GM18909 (cell line): ENCODE results near the gene CDH26.

Experiments used
- ATAC-seq: cut with Tn5 transposase; IDR thresholded peaks from one replicate; pipeline ENCODE4 v1.9.1; 2021; ENCODE audit warnings: mild to moderate bottlenecking; ENCODE audit not compliant: unreplicated experiment, poor library complexity

Gene CDH26

DNA sequence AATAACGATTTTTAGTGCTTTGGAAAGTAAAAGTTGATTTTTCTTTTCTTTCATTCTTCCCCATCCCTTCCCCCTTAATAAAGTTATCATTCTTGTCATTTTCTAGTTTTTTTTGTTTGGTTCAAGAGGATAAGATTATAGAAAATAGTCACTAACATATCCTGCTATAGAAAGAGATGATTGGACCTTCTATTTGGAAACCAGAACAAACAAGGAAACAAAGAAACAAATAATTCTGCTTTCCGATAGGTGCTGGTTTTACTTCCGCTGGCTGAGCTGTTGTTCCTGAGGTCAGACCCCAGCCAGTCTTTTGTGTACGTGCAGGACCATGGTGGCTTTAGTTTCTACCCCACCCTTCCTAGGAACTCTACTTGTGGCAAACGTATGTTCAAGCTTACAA is at the start of gene CDH26:
Gene CDH26 (plus strand): TSS at position 301 of the 400 bp plus-strand sequence. CDS start 304 bp downstream, outside the sequence.
- ATAC-seq: no peak

DNA sequence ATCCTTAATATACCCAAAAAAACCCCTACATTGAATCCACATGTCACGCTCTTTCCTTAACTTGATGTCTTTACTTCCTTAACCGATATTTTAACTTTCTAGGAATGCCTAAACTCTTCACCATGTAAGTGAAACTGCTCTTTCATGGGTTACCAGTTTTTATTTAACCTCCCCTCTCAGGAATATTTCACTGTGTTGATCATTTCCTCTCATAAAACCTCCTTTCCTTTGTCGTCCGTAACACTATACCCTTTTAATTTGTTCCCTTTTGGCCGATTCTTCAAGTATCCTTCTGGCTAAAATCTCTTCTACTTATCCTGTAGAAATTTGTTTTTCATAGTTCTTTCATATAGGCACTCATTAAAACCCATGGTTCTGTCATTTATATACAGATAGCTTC is 49.4 kb upstream of the CDH26 start:
- ATAC-seq: no peak

DNA sequence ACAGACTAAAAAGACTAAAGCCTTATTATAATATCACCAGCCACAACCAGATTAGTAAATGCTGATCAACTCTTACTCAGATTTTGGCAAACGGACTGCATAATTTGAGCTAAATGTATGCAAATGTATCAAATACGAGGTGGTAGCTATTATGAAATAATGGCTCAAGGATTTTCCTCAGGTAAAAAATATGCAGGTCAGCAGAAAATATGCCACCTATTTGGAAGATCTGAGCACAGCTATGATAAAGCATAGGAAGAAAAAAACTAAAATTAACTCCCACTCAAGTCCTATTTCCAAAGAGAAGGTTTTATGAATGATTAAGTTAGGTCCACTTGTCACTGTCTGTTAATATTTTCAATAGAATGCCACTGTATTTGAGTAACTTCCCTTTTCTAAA is 47.2 kb upstream of the CDH26 start:
- ATAC-seq: no peak

DNA sequence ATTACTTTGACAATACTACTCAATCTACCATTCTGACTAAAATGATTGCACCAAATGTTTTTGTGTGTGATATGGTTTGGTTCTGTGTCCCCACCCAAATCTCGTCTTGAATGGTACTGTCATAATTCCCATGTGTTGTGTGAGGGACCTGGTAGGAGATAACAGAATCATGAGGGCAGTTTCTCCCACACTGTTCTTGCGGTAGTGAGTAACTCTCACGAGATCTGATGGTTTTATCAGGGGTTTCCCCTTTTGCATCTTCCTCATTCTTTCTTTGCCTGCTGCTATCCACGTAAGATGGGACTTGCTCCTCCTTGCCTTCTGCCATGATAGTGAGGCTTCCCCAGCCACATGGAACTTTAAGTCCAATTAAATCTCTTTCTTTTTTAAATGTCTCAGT is 45.6 kb upstream of the CDH26 start:
- no peak for ATAC-seq

DNA sequence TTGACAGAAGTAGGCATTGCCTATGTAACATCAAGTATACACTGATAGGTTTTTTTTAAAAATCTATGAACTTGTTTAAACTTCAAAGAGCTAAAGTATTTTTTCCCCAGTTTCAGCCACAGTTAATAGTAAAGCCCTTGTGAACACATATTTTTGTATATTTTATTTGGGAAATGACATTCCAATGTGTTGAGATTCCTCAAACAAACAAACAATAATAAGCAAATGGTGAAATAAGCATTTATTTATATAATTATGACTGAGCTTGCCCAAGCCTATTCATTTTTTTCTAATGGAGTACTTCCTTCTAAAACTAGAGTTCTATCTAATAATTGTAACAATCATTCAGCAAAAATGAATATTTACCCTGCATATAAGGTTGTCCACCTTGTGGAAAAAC is 37.3 kb upstream of the CDH26 start:
- no peak for ATAC-seq

DNA sequence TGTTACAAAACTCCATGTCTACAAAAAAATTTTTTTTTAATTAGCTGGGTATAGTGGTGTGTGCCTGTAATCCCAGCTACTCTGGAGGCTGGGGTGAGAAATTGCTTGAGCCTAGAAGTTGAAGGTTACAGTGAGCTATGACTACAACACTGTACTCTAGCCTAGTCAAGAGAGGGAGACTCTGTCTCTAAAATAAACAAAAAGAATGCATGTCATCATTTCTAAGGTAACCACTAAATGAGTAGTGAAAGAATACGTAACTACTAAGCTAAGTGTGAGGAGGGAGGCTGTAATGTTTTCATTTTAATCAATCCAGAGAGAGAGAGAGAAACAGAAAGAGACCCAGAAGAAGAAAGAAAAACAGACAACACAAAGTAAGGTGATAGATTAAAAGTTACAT is 34.7 kb upstream of the CDH26 start:
- ATAC-seq: no peak

DNA sequence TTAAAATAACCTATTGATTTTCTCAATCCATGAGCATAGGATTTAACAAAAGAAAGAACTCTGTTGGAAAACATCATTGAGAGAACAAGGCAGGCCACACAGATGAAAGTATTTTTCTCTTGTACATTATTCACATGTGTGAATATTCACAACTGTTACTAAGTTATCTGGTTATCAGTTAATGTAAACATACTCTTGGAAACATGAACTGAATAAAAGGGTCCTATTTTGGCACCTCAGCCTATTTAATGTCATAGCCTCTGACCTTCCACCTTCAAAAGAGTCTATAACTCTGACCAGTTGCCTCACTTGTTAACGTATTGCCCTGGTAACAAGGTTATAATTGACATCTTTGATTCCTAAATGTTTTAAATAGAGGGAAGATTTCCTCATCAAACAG is 32.9 kb upstream of the CDH26 start:
- no peak for ATAC-seq

DNA sequence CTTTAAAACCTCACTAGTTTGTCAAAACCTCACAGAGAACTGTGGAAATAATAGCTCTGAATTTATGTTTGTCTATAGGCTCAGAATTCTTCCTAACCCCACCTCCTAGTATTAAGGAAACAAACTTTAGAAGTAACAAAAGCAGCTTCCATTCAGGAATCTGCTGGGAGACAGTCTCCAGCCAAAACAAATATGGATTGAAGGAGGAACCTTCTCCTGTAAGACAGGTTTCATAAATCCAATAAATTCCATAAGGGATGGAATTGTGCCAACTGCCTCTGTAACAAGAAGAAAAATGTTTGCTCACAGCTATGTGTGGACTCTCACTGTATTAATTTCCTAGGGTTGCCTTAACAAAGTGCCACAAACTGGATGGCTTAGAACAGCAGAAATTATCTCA is 32.3 kb upstream of the CDH26 start:
- ATAC-seq: no peak

DNA sequence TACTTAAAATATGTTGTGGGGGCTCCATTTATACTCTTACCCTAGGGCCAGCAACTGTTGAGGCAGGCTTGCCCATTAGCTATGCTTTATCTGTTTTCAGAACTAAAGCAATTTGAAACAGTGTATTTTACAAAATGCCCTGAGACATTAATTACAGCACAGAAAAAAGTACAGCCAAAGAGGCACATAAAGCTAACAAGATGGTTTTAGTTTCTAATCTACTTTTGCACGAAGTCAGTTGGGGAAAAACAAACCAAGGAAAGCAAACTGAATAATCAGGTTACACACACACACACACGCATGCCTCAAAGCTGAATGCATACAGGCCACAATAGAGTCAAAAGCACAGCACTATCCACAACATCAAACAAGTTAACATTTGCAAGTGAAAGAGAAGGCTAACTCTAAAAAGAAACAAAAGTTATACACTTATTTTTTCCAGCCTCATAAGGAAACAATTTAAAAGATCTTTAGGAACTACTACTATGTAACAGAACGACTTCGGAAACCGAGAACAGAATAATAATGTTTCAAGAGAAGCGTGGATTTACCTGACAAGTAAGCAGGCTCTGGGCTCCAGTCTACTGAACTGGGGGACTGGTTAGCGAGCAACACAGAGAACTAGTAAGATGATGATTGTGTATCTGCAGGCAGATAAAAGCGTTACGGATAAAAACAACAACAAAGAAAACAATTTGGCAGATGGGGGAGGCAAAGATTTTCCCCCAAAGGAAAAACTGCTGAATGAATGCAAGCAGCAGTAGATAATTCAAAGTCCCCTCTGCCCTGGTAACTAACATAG is 26.5 kb upstream of the CDH26 start:
- no peak for ATAC-seq

DNA sequence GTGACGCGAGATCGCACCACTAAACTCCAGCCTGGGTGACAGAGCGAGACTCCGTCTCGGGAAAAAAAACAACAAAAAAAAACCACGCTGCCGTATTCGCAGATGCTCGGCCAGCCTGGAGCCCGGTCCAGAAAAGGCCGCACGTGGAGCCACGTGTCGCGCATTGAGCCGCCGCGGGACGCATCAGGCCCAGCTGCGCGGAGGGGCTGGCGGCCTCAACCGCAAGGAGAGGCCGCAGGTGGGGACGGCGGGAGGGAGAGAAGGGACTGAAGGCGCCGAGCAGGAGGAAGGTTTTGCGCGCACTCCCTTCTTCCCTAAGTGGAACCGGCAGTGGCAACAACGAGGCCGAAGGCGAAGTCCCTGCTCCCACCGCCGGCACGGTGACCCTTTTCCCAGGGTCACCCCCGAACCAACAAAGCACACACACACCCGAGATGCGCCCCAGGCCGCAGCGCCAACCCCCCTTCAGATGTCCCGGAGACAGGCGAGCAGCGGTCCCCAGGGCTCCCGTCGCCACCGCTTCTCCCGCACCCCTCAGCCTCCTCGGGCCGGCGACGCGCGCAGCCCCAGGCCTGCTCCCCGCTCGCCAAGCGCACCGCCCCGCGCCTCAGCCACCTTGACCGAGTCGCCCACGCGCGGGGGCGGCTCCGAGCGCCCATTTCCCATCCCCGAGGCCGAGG is 25.5 kb upstream of the CDH26 start:
- no peak for ATAC-seq

DNA sequence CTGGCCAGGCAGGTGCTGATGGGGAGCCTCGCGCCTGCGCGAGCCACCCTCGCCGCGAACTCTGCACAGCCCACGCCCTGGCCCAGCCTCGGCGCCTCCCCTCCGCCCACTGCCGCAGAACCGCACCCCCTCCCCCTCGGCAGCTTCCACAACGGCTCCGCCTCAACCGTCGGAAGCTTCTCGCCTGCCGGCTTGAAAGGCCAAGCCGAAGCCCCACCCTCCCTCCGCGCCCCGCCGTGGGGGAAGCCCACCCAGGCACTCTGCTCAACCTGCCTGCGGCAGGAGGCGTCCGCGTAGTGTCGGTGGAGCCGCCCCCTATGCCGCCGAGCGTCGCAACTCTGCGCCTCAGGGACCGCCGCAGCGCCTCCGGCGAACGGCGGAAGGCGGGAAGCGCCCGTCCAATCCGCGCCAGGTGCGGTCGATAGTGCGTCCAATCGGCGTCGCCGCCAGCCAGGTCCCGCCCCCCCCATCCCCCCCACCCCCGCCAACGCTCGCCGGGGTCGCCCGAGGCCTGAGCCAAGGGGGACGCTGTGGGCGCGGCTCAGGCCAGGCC is 24.9 kb upstream of the CDH26 start, which contains the start of gene SYCP2:
Gene SYCP2 (minus strand): TSS at position 342 of the 553 bp plus-strand sequence. CDS start 11,224 bp downstream, outside the sequence.
- peak; percentile 33 for ATAC-seq

DNA sequence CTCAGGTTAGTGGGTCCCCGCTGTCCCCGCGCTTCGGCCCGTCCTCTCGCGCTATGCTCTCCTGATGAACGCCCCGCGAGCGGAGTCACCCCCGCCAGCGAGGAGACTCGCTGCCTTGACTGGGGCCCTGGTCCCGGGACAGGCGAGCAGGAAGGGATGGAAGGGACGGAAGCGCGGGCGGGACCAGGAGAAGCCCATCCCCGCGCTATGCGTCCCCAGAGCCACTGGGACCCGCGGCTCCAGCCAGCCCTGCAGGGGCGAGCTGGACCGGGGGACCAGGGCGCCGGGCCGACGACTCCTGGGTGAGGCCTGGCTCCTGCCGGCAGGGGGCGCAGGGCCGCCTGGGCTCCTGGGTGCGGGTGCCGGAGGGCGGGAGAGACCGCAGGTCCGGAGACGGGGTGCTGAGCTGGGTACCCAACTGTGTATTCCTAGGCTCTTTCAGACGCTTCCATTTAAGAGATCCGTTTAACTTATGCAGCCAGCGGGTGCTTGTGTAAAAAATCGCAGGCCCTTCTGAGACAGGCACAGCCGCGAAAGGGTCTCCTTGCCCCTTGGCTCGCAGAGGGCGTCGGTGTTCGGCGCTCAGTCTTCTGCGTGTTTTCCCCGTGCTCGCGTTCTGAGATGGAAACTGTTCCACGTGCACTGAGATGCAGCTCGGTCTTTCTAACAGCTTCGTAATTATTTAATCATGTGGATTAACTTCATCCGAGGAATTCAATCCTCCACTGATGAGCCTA is 24.2 kb upstream of the CDH26 start:
- ATAC-seq: peak; percentile 85

DNA sequence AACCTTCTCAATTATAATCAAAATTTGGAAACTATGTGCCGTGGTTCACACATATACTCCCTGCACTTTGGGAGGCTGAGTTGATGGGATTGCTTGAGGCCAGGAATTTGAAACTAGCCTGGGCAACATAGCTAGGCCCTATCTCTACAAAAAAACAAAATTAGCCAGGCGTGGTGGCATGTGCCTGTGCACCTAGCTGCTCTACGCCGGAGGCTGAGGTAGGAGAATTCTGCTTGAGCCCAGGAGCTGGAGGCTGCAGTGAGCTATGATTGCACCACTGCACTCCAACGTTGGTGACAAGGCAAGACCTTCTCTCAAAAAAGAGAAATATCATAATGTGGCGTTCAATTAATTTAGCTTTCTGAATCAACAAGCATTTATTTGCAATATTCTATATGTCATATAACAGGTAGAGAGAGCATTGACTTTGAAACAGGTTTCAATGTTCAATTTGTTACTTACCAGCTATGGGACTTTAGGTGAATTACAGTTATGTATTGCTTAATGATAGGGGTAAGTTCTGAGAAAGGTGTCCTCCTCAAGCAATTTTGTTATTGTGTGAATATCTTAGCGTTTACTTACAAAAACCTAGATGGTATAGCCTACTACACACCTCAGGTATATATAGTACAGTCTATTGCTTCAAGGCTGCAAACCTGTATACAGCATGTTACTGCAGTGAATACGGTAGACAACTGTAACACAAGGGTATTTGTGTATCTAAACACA is 22.6 kb upstream of the CDH26 start:
- ATAC-seq: no peak

DNA sequence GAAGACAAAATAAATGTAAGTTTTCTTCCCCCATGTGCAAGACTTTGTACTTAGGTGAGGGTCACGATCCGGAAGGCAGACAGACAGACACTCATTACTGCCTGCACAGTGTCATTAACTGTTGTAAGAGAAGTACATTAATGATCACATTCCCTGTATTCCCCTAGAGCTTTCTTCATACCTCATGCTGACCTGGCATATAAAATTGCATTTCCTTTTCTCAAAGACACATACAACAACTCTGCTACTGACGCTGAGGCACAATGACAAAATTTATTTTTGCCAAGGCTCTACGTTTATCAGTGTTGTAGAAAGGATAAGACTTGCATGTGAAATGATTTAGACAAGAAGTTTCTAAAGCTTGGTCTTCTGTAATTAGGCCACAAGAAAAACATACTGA is 21.8 kb upstream of the CDH26 start:
- ATAC-seq: no peak

DNA sequence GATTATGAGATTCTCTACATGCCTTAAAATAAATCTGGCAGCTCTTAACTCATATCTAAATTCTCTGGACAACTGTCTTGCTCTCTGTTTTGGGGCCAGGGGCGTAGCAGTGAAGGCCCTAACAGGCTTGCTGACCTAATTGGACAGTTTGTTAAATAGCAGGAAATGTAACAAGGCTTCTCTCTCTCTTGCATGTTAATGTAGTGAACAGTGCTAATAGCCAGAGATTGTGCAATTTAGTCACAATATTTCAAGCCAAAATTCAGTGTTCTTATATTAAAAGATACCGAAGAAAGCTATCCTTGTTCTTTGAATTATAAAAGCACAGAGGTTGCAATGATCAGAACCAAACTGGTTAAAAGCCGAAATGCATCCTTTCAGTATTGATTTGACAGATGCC is 21.1 kb upstream of the CDH26 start:
- no peak for ATAC-seq

DNA sequence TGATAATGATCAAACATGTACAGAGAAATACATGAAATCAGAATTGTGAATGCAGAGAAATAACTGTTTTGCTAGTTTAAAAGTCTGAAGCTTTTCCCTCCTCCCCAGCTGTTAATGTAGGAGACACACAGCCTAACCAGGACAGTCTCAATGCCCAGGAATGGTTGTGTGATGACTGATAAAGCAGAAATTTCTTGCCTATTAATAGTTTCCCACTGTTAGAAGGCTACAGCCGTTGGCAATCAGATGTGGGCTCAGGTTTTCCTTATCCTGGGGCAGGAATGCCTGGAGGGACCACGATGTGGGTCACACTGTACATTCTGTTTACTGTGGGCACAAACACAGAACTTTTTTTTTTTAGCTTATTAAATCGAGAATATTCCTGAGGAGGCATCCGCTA is 20.0 kb upstream of the CDH26 start:
- no peak for ATAC-seq

DNA sequence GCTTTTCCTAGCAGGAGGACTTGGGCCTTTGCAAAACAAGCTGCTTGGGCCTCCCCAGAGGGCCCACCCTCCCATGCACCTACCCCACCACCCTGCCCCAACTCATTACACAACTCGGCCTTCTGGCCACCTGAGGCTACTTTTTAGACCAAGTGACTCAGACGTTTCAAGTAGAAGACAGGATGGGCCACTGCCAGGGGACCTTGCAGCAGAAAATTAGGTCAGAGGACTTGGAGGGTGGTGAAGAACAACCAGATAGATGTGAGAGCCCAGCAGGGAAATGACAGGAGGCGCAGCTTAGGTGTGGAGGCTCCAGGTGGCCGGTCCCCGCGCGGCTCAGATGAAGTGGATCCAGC is 19.5 kb upstream of the CDH26 start:
- no peak for ATAC-seq

DNA sequence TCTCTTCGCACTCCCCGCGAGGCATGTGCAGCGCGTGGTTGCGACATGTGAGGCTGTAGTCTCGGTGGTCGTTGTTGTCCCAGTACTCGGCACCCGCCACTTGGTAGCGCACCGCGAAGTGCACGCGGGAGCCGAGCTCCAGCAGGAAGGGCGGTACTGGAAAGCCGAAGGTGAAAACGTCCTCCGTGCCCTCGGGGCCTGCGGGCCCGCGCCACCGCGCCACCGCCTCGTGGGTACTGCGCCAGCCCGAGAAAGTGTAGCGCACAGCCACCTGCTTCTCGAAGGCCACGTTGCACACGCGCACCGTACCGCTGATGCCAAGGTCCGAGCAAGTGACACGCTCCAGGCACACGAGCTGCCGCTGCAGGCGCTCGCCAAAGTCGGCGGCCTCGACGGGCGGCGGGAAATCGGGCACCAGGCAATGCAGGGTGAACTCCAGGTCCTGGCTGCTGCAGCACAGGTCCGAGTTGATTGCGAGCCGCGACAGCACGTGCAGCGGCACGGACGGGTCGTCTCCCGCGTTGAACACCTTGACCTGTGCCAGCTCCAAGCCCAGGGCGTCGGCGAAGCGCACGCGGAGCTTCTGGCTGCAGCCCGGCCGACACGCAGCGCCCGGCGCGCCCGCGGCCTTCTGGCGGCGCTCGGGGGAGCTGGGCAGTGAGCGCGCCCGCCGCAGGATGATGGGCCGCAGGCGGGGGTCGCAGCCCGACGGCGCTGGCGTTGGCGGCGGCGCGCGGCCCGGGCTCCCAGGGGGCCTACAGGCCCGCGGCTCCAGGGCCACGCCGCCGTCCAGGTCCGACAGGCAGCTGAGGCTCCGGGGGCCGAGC is 19.0 kb upstream of the CDH26 start:
- ATAC-seq: no peak

DNA sequence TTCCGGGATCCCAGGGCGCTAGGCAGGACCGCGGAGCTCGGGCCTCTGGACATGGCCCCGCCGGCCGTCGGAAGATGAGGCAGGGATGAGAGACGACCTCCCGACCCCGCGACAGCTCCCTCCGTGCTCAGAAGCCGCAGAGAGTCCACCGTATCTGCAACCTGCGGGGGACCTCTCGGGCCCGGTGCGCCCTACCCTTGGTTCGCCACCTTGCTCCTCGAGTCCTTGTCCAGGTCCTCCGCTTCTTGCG is 18.4 kb upstream of the CDH26 start:
- peak; percentile 37 for ATAC-seq
